DND-41 (cell line): ENCODE data around the gene PRND.

ENCODE experiments used
- ATAC-seq: fragments of 200-7000 bp; cut with Tn5 transposase; 3 replicates; pipeline ENCODE4 v1.9.1; 2021; ENCODE audit warnings: low read depth; ENCODE audit not compliant: insufficient read depth
- DNase-seq: peaks from one replicate; pipeline ENCODE4 v3.0.0-alpha.2; 2020
- H2AFZ ChIP-seq: 2 replicates; pipeline ENCODE4 v1.6.0; 2012; ENCODE audit warnings: low read depth, low read length
- H3K27ac ChIP-seq: 2 replicates; pipeline ENCODE4 v1.5.1; 2012; ENCODE audit warnings: low read length, inconsistent platforms
- H3K27me3 ChIP-seq: fragments of 200-600 bp; sonication (generic); 2 replicates; pipeline ENCODE4 v1.6.0; 2012; ENCODE audit warnings: low read length, mild to moderate bottlenecking, inconsistent platforms; ENCODE audit not compliant: insufficient read depth, poor library complexity
- H3K36me3 ChIP-seq: 2 replicates; pipeline ENCODE4 v1.5.1; 2012; ENCODE audit warnings: low read length, inconsistent platforms; ENCODE audit not compliant: insufficient read depth
- H3K4me1 ChIP-seq: 2 replicates; pipeline ENCODE4 v1.5.1; 2012; ENCODE audit warnings: mild to moderate bottlenecking, low read length; ENCODE audit not compliant: insufficient read depth
- H3K4me2 ChIP-seq: 2 replicates; pipeline ENCODE4 v1.6.0; 2012; ENCODE audit warnings: mild to moderate bottlenecking, moderate library complexity, low read length, inconsistent platforms; ENCODE audit not compliant: insufficient read depth
- H3K4me3 ChIP-seq, 2 experiments: fragments of 200-600 bp in 1 of 2; shearing (Covaris generic) in 1 of 2; 2 replicates each; pipeline ENCODE4 v1.5.1; 2012 to 2016; ENCODE audit warnings: inconsistent platforms in 2 of 2, low read length in 2 of 2, mild to moderate bottlenecking in 2 of 2, low read depth in 1 of 2, moderate library complexity in 1 of 2
- H3K79me2 ChIP-seq: 2 replicates; pipeline ENCODE4 v1.6.0; 2012; ENCODE audit warnings: low read length, inconsistent platforms; ENCODE audit not compliant: insufficient read depth
- H3K9ac ChIP-seq: 2 replicates; pipeline ENCODE4 v1.6.0; 2012; ENCODE audit warnings: low read depth, mild to moderate bottlenecking, inconsistent platforms, low read length, moderate library complexity
- H3K9me3 ChIP-seq: 2 replicates; pipeline ENCODE4 v1.5.1; 2012; ENCODE audit warnings: low read length, moderate library complexity, mild to moderate bottlenecking, inconsistent platforms; ENCODE audit not compliant: insufficient read depth, severe bottlenecking
- H4K20me1 ChIP-seq: 2 replicates; pipeline ENCODE4 v1.6.0; 2012; ENCODE audit warnings: low read length; ENCODE audit not compliant: insufficient read depth
- EZH2 ChIP-seq: IDR thresholded peaks from 3 replicates; pipeline ENCODE4 v1.6.1; 2012; ENCODE audit warnings: borderline replicate concordance, low read depth, mild to moderate bottlenecking, moderate library complexity, low read length, inconsistent platforms; ENCODE audit not compliant: severe bottlenecking
- TF ChIP-seq, protein P1 (sequence below): IDR thresholded peaks from 2 replicates; pipeline ENCODE4 v1.5.1; 2012; ENCODE audit warnings: borderline replicate concordance, low read length, moderate library complexity, mild to moderate bottlenecking; ENCODE audit not compliant: poor library complexity, severe bottlenecking; ENCODE audit errors: extremely low read depth

PRND gene

DNA sequence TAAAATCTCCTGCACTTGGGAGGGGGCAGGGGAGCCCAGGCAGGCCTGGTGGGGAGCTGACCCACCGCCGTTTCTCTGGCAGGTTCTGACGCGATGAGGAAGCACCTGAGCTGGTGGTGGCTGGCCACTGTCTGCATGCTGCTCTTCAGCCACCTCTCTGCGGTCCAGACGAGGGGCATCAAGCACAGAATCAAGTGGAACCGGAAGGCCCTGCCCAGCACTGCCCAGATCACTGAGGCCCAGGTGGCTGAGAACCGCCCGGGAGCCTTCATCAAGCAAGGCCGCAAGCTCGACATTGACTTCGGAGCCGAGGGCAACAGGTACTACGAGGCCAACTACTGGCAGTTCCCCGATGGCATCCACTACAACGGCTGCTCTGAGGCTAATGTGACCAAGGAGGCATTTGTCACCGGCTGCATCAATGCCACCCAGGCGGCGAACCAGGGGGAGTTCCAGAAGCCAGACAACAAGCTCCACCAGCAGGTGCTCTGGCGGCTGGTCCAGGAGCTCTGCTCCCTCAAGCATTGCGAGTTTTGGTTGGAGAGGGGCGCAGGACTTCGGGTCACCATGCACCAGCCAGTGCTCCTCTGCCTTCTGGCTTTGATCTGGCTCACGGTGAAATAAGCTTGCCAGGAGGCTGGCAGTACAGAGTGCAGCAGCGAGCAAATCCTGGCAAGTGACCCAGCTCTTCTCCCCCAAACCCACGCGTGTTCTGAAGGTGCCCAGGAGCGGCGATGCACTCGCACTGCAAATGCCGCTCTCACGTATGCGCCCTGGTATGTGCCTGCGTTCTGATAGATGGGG lies 3.0 kb downstream of the PRND start:
- Histone ChIP-seq H3K9ac (no peak overlapping the region), H3K79me2 (no peaks in the 10 kb centered on the region), H3K9me3 (no peaks in the 10 kb centered on the region), H3K36me3 (no peaks in the 10 kb centered on the region), H3K4me2 (no peak overlapping the region), H3K4me1 (peaks cover 3% of the 10 kb centered on the region; the same call in 1 of the 2 replicates), H4K20me1 (no peaks in the 10 kb centered on the region; the same call in 1 of the 2 replicates), H3K27ac (no peak overlapping the region), H2AFZ (no peak overlapping the region), H3K4me3 (no peak overlapping the region), H3K27me3 (peaks cover 3% of the 10 kb centered on the region)
- DNase-seq: no peak
- no peak for ATAC-seq
- TF ChIP-seq, protein P1, sequence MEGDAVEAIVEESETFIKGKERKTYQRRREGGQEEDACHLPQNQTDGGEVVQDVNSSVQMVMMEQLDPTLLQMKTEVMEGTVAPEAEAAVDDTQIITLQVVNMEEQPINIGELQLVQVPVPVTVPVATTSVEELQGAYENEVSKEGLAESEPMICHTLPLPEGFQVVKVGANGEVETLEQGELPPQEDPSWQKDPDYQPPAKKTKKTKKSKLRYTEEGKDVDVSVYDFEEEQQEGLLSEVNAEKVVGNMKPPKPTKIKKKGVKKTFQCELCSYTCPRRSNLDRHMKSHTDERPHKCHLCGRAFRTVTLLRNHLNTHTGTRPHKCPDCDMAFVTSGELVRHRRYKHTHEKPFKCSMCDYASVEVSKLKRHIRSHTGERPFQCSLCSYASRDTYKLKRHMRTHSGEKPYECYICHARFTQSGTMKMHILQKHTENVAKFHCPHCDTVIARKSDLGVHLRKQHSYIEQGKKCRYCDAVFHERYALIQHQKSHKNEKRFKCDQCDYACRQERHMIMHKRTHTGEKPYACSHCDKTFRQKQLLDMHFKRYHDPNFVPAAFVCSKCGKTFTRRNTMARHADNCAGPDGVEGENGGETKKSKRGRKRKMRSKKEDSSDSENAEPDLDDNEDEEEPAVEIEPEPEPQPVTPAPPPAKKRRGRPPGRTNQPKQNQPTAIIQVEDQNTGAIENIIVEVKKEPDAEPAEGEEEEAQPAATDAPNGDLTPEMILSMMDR: no peak
- TF ChIP-seq EZH2: no peak

- no peaks in the 10 kb centered on the region; the same call in 1 of the 2 replicates for H4K20me1 ChIP-seq
- H3K9ac ChIP-seq: no peak overlapping the region
- no peaks in the 10 kb centered on the region for H3K79me2 ChIP-seq
- H3K9me3 ChIP-seq: no peaks in the 10 kb centered on the region
- H3K27ac ChIP-seq: no peak overlapping the region
- no peaks in the 10 kb centered on the region for H3K36me3 ChIP-seq
- H3K4me1 ChIP-seq: peaks cover 3% of the 10 kb centered on the region; the same call in 1 of the 2 replicates
- no peak overlapping the region for H2AFZ ChIP-seq
- H3K4me3 ChIP-seq: no peak overlapping the region
- no peak for DNase-seq
- H3K27me3 ChIP-seq: peaks cover 3% of the 10 kb centered on the region
- H3K4me2 ChIP-seq: no peak overlapping the region
- TF ChIP-seq EZH2: no peak
- TF ChIP-seq, protein P1: no peak
- no peak for ATAC-seq
Measured at GRCh38 chr20:4725263-4725550, 3.5 kb downstream of the PRND start.

DNA sequence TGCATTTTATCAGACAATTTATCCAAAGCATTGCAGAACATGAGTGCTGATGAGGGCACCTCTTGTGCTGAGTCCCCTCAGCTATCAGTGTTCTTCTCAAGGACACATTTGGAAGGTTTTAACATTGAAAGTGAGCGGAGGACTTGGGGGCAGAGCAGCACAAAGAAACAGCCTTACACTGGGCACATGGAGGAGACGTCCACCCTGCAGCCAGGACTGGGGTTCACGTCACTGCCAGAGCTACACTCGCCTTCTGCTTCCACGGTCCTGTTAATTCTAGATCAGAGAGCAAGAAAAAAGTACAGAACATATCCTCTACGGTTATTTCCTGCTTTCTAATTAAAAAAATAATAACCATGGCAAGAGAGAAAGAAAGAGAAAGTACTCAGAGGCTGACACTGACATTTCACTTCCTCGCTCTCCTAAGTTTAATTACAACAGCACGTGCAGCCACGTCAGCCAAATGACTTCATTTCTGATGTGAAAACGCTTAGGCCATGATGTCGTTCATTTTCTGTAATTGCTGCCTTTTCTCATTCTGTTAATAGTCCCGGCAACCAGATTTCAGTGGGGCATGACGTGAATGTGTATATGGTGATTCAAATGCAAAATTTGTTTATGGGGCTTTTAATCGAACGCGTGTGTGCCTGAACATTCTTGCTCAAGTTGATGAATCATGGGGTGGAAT lies 5.1 kb downstream of the PRND start:
- Histone ChIP-seq H3K4me1 (no peaks in the 10 kb centered on the region), H3K27me3 (peaks cover 6% of the 10 kb centered on the region), H3K79me2 (no peaks in the 10 kb centered on the region), H3K9me3 (no peaks in the 10 kb centered on the region), H3K4me2 (no peak overlapping the region), H3K36me3 (no peaks in the 10 kb centered on the region), H3K27ac (no peak overlapping the region), H2AFZ (no peak overlapping the region), H3K9ac (no peak overlapping the region), H3K4me3 (no peak overlapping the region), H4K20me1 (no peaks in the 10 kb centered on the region; the same call in 1 of the 2 replicates)
- no peak for ATAC-seq
- no peak for TF ChIP-seq EZH2
- TF ChIP-seq, protein P1: no peak
- no peak for DNase-seq
